ENCODE data around the gene AOPEP.

The AOPEP gene

DNA sequence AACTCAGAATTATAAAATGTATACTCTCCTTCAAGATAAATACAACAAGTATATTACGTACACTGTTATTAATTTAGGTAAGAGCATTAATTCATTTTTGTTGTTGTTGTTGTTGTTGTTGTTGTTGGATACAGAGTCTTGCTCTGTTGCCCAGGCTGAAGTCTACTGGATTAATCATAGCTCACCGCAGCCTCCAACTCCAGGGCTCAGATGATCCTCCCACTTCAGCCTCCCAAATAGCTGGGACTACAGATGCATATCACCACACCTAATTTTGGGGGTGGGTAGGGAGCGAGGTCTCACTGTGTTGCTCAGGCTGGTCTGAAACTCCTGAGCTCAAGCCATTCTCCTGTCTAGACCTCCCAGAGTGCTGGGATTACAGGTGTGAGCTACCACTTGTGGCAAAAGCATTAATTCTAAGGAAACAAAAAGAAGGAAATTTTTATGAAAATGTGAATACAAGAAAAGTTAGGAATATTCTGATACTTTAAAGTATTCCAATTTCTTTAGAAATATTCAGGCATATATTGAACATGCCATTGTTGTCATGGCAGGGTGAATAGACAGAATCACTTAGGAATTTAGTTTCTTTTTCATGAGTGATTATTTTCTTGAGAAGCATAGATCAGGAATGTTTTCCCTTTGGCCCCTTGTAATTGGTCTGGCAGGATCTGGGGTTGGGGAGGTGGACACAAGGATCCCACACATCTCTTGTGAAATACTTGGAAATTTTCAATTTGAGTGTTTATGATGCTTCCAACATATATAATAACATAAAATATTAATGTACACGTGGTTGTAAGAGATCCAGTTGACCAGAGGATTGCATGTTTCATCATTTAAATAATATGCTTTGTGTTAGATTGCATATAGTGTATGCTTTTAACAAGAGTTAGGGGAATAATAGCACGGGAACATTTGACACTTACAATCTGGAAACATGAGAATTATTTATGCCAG, 327.4 kb downstream of the AOPEP start:
- H3K9ac ChIP-seq (ENCODE audit: low read length): no peak overlapping the region
- H3K27me3 ChIP-seq (ENCODE audit: control insufficient read depth, insufficient read depth, low read length): no peaks in the 10 kb centered on the region
- H3K4me1 ChIP-seq (ENCODE audit: control insufficient read depth, insufficient read depth, low read length): peaks cover 42% of the 10 kb centered on the region
- H3K4me3 ChIP-seq (ENCODE audit: low read length): no peak overlapping the region
- H3K36me3 ChIP-seq (ENCODE audit: control insufficient read depth, insufficient read depth, low read length): peaks cover 6% of the 10 kb centered on the region
- H3K27ac ChIP-seq (ENCODE audit: low read depth, low read length): peak overlapping the region; percentile 57

DNA sequence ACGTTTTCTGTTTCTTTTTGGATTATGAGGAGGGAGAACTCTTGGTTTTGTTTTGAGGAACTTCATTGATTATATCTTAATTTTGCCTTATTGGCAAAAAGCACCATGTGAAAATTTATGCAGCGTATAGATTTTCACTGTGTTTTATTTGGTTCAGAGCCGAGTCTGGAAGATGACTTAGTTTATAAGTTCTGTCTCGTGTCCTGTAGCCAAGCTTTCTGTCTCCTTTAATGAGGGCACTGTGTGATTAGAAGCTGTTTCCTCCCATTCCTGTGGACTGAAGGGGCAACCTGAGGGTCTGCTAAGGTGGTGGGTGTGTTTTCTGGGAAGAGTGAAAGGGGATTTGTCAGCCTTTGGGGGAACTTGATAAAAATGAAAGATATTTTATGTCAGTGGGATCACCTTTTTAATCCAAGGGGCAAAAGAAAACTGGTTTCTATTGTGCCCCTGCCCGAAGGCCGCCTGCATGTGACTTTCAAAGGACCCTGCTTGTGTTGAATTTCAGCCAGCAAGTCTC, 328.9 kb downstream of the AOPEP start:
- Histone ChIP-seq H3K27ac (ENCODE audit: low read depth, low read length) (peak overlapping the region; percentile 84), H3K4me3 (ENCODE audit: low read length) (peak overlapping the region; percentile 57), H3K9ac (ENCODE audit: low read length) (no peak overlapping the region), H3K27me3 (ENCODE audit: control insufficient read depth, insufficient read depth, low read length) (no peaks in the 10 kb centered on the region), H3K4me1 (ENCODE audit: control insufficient read depth, insufficient read depth, low read length) (peaks cover 44% of the 10 kb centered on the region), H3K36me3 (ENCODE audit: control insufficient read depth, insufficient read depth, low read length) (peaks cover 6% of the 10 kb centered on the region)

DNA sequence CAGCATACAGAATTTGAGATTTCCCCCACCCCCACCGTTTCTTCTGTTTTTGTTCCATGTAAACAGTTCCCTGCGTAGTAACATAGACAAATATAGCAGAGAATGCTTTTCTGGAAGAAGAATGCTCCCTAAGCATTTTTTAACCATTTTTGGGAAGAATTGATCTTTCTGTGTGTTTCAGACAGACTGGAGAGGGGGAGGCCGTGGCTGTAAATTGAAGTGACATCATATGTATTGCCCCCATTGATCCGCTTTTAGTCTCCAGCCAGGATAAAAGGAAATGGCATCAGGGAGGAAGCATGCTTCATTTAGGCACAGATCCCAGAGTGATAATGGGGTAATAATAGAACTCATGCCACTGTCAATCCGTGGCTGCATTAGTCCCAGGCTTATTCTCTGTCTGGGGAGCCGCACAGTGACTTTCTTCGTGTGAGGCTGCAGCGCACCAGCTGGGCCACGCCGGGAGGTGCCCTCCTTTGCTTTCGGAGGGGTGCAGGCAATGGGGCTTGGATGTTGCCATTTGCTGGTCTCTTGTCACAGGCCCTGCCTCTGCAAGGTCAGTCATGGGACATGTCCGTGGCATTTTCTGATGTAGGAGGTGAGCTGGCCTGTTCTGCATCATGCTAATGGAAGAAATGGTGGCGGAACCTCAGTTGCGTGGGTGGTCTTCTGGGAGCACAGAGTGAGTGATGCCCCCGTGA, 329.5 kb downstream of the AOPEP start:
- H3K4me3 ChIP-seq (ENCODE audit: low read length): peak overlapping the region; percentile 57
- peak overlapping the region; percentile 84 for H3K27ac ChIP-seq (ENCODE audit: low read depth, low read length)
- H3K4me1 ChIP-seq (ENCODE audit: control insufficient read depth, insufficient read depth, low read length): peaks cover 45% of the 10 kb centered on the region
- H3K27me3 ChIP-seq (ENCODE audit: control insufficient read depth, insufficient read depth, low read length): no peaks in the 10 kb centered on the region
- no peak overlapping the region for H3K9ac ChIP-seq (ENCODE audit: low read length)
- H3K36me3 ChIP-seq (ENCODE audit: control insufficient read depth, insufficient read depth, low read length): peaks cover 8% of the 10 kb centered on the region

DNA sequence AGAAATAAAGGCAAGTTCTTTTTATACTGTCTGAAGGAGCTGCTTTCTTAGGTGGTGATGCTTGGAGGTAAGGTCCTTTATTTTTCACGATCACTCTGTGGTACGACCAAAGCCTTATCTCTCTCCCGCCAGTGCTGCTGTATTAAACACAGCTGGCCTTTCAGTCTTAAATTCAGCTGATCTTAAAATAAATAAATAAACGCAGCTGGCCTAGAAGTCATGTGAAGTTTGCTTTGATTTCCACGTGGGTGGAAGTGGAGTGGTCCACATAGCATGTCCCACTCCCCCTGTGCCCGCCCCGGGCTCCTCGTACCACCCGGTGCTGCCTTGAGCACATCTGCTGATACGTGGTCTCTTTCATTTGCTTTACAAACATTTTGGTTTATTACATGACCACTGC, 330.6 kb downstream of the AOPEP start:
- no peaks in the 10 kb centered on the region for H3K27me3 ChIP-seq (ENCODE audit: control insufficient read depth, insufficient read depth, low read length)
- H3K4me1 ChIP-seq (ENCODE audit: control insufficient read depth, insufficient read depth, low read length): peaks cover 55% of the 10 kb centered on the region
- H3K27ac ChIP-seq (ENCODE audit: low read depth, low read length): peak overlapping the region; percentile 84
- peak overlapping the region; percentile 4 for H3K9ac ChIP-seq (ENCODE audit: low read length)
- peaks cover 8% of the 10 kb centered on the region for H3K36me3 ChIP-seq (ENCODE audit: control insufficient read depth, insufficient read depth, low read length)
- peak overlapping the region; percentile 57 for H3K4me3 ChIP-seq (ENCODE audit: low read length)

DNA sequence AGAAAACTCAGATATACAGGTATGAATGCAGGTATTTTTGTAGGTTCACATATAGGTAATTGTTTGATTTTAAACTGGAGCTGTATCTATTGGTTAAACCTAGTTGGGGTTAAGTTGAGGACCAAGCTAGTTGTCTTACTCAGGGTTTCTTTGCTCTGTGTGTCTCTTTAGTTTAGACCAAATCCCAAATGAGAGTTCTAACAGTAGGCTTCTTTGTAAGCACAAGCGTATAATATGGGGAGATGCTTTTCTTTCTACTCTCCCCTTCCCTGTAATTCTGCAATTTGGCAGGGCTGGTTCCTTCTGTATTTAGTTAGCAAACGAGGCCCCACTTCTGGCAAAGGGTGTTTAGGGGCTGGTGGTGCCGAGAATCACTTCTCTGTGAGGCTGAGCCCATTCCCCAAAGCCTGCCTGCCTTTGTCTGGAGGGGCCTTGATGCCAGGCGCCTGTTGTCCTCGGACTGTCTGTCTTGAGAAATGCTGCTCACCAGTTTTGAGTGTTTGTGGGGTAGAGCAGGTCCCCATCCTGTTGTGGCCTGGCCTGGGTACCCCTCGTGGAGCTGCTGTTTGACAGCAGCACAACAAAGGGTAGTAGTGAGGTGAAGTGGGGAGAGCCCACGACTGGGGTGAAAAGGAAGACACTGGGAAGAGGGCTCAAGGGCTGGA, 331.8 kb downstream of the AOPEP start:
- H3K27me3 ChIP-seq (ENCODE audit: control insufficient read depth, insufficient read depth, low read length): no peaks in the 10 kb centered on the region
- peak overlapping the region; percentile 84 for H3K27ac ChIP-seq (ENCODE audit: low read depth, low read length)
- H3K9ac ChIP-seq (ENCODE audit: low read length): no peak overlapping the region
- peaks cover 14% of the 10 kb centered on the region for H3K36me3 ChIP-seq (ENCODE audit: control insufficient read depth, insufficient read depth, low read length)
- H3K4me1 ChIP-seq (ENCODE audit: control insufficient read depth, insufficient read depth, low read length): peaks cover 64% of the 10 kb centered on the region
- peak overlapping the region; percentile 26 for H3K4me3 ChIP-seq (ENCODE audit: low read length)

DNA sequence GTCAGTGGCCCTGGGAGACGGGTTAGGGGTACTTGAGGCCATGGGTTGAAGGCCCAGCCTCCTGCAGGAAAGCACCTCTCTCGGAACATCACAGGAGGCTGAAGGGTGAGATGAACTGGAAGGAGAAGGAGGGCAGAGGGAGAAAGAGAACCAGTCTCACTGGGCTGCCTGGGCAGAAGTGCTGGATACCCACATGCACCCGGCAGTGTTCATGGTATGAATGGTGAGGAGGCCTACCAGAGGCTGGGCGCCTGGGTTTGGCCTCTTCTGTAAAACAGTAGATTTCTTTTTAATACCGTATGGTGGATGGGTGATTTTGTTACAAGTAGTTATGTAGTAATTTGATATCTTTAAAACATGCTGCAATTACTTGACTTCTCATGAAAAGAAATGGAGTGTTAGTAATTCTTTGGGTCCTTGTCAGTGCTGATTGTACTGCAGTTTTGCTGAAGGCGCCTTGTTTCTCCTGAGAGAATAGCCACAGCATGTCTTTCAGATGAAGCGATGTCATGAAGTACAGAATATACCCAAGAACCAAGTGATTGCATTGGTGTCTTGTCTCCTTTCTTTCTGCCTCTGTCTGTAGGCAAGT, 332.4 kb downstream of the AOPEP start:
- Histone ChIP-seq H3K27me3 (ENCODE audit: control insufficient read depth, insufficient read depth, low read length) (no peaks in the 10 kb centered on the region), H3K4me1 (ENCODE audit: control insufficient read depth, insufficient read depth, low read length) (peaks cover 65% of the 10 kb centered on the region), H3K36me3 (ENCODE audit: control insufficient read depth, insufficient read depth, low read length) (peaks cover 14% of the 10 kb centered on the region), H3K9ac (ENCODE audit: low read length) (no peak overlapping the region), H3K27ac (ENCODE audit: low read depth, low read length) (peak overlapping the region; percentile 84), H3K4me3 (ENCODE audit: low read length) (peak overlapping the region; percentile 26)

DNA sequence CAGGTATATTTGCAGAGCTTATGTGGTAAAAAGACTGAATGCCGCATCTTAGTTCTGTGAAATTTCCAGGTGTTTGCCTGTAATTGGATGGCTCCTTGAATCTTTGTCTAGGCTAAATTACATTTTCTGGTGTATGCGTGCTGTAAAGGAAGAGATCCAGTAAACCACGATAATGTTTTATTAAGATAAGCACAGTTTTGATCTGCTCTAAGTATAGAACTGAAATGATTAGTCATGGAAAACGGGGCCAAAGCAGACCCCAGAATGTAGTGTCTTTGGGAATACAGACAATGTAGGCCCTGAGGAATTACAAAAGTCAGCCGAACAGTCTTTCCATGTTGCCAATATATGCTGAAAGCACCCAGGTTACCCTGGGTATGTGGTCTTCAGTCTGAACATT, 333.7 kb downstream of the AOPEP start:
- H3K4me1 ChIP-seq (ENCODE audit: control insufficient read depth, insufficient read depth, low read length): peaks cover 68% of the 10 kb centered on the region
- H3K36me3 ChIP-seq (ENCODE audit: control insufficient read depth, insufficient read depth, low read length): peaks cover 14% of the 10 kb centered on the region
- H3K9ac ChIP-seq (ENCODE audit: low read length): no peak overlapping the region
- no peak overlapping the region for H3K27ac ChIP-seq (ENCODE audit: low read depth, low read length)
- no peak overlapping the region for H3K4me3 ChIP-seq (ENCODE audit: low read length)
- no peaks in the 10 kb centered on the region for H3K27me3 ChIP-seq (ENCODE audit: control insufficient read depth, insufficient read depth, low read length)

DNA sequence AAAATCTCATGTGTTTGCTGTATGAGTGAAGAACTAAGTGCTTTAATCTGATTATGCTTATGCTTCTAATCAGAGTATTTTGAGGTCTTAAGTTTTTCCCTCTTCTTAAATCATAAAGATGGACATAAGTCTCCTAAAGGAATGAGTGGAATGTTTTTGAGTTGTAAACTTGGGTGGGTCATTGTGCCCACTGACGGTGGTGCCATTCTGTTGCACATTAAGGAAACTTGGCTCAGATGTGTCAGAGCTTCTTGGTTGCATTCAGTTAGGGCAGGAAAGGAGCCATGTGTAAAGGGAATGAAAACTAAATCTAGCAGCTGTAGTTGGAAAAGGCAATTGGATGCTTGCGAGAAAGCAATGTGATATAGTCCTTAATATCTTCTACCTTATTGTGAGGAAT, 334.4 kb downstream of the AOPEP start:
- H3K9ac ChIP-seq (ENCODE audit: low read length): no peak overlapping the region
- peaks cover 14% of the 10 kb centered on the region for H3K36me3 ChIP-seq (ENCODE audit: control insufficient read depth, insufficient read depth, low read length)
- peaks cover 68% of the 10 kb centered on the region for H3K4me1 ChIP-seq (ENCODE audit: control insufficient read depth, insufficient read depth, low read length)
- no peaks in the 10 kb centered on the region for H3K27me3 ChIP-seq (ENCODE audit: control insufficient read depth, insufficient read depth, low read length)
- no peak overlapping the region for H3K4me3 ChIP-seq (ENCODE audit: low read length)
- no peak overlapping the region for H3K27ac ChIP-seq (ENCODE audit: low read depth, low read length)

DNA sequence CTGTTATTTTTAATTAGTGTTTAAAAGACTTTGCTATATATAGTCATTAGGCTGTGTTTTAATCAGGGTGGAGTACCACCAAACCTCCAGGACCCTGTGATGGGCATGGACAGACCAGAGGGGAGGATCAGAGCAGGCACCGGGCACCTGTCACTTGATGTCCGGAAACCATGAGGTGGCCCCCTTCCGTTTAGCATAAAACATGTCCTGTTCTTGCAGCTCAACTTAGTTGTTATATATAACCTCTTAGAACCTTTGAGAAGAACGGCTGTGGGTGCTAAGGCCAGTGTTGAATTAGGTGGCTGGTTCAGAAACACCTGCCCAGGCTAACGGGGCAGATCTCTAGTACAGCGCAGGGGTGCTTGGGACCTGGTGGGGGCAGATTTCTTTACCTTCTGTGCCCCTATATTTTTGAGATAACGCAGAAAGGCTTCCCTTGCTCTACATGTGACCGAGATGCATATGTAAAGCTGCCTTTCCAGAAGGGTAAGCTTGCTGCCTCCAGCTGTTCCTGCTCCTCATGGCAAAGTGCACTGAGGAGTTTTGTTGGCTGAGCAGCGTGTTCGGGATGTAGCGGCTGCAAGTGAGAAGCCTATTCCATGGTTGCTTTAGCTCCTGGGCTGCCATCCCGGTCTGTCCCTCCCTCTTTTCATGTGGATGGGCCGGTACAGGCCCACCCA, 335.6 kb downstream of the AOPEP start:
- H3K4me3 ChIP-seq (ENCODE audit: low read length): no peak overlapping the region

DNA sequence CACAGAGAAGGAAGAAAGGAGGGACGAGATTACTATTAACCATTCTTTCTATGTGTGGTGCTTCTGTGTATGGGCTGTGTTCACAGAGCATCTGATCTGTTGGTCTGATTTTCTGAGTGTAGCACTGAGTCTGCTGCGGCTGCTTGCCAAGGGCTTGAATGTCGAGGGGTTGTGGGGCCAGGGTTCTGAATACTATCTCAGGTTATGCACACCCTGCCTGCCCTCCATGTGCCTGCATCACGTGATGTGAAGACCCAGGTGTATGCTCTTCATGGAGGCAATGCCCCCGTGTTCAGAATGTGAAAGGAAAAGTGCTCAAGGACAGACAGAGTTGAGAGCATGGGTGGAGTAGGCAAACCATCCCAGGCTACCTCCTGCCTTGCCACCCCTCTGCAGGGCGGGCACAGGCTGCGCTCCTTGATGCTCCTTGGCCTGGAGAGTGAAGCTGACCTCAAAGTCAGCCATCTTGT, 336.1 kb downstream of the AOPEP start:
- H3K27me3 ChIP-seq (ENCODE audit: control insufficient read depth, insufficient read depth, low read length): no peaks in the 10 kb centered on the region
- peaks cover 17% of the 10 kb centered on the region for H3K36me3 ChIP-seq (ENCODE audit: control insufficient read depth, insufficient read depth, low read length)
- H3K9ac ChIP-seq (ENCODE audit: low read length): no peak overlapping the region
- peak overlapping the region; percentile 53 for H3K27ac ChIP-seq (ENCODE audit: low read depth, low read length)
- peaks cover 61% of the 10 kb centered on the region for H3K4me1 ChIP-seq (ENCODE audit: control insufficient read depth, insufficient read depth, low read length)
- no peak overlapping the region for H3K4me3 ChIP-seq (ENCODE audit: low read length)

More for the DNA sequence above, 335.6 kb downstream of the AOPEP start:
- peak overlapping the region; percentile 53 for H3K27ac ChIP-seq (ENCODE audit: low read depth, low read length)
- no peak overlapping the region for H3K9ac ChIP-seq (ENCODE audit: low read length)
- H3K27me3 ChIP-seq (ENCODE audit: control insufficient read depth, insufficient read depth, low read length): no peaks in the 10 kb centered on the region
- H3K4me1 ChIP-seq (ENCODE audit: control insufficient read depth, insufficient read depth, low read length): peaks cover 65% of the 10 kb centered on the region
- peaks cover 17% of the 10 kb centered on the region for H3K36me3 ChIP-seq (ENCODE audit: control insufficient read depth, insufficient read depth, low read length)

DNA sequence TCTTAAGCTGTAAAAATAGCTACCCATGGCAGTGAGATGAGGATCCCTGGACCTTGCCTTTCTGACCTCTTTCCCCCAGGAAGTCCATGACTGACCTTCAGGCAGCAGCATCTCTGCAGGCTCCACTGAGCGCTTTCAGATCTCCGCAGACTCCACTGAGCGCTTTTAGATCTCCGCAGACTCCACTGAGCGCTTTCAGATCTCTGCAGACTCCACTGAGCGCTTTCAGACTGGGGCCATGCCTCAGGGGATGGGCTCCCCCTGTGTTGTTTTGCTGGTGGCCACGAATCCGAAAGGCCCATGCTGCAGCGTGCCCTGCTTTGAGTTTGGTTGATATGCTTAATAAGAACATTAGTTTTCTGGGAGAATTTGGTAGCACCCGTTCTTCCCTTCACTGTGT, 336.8 kb downstream of the AOPEP start:
- no peak overlapping the region for H3K9ac ChIP-seq (ENCODE audit: low read length)
- peak overlapping the region; percentile 52 for H3K27ac ChIP-seq (ENCODE audit: low read depth, low read length)
- H3K4me3 ChIP-seq (ENCODE audit: low read length): no peak overlapping the region
- peaks cover 59% of the 10 kb centered on the region for H3K4me1 ChIP-seq (ENCODE audit: control insufficient read depth, insufficient read depth, low read length)
- peaks cover 17% of the 10 kb centered on the region for H3K36me3 ChIP-seq (ENCODE audit: control insufficient read depth, insufficient read depth, low read length)
- H3K27me3 ChIP-seq (ENCODE audit: control insufficient read depth, insufficient read depth, low read length): no peaks in the 10 kb centered on the region

All from rectal smooth muscle tissue (tissue), 1 donor.